DOHH2 (cell line): ENCODE results near the gene RASA3.

Experiments used
- H3F3A ChIP-seq: fragments of 200-600 bp; sonication (generic), shearing (Covaris generic); 2 replicates; pipeline ENCODE4 v1.6.0; 2016; ENCODE audit warnings: antibody characterized with exemption, mild to moderate bottlenecking; ENCODE audit not compliant: control insufficient read depth, insufficient read depth
- H3K27ac ChIP-seq: fragments of 200-600 bp; sonication (generic); 2 replicates; pipeline ENCODE4 v1.5.1; 2014; ENCODE audit warnings: low read depth, mild to moderate bottlenecking, low read length, moderate library complexity
- H3K27me3 ChIP-seq: fragments of 200-600 bp; sonication (generic); 2 replicates; pipeline ENCODE4 v1.6.1; 2014; ENCODE audit warnings: mild to moderate bottlenecking, low read length, mixed read lengths; ENCODE audit not compliant: control insufficient read depth
- H3K36me3 ChIP-seq: fragments of 200-600 bp; sonication (generic); 2 replicates; pipeline ENCODE4 v1.6.1; 2014; ENCODE audit warnings: mild to moderate bottlenecking, low read length, moderate library complexity, mixed read lengths; ENCODE audit not compliant: control insufficient read depth
- H3K4me1 ChIP-seq: fragments of 200-600 bp; sonication (generic); 2 replicates; pipeline ENCODE4 v1.6.1; 2014; ENCODE audit warnings: mild to moderate bottlenecking, low read length, mixed read lengths; ENCODE audit not compliant: control insufficient read depth
- H3K4me2 ChIP-seq: fragments of 200-600 bp; sonication (generic); 2 replicates; pipeline ENCODE4 v1.6.0; 2014; ENCODE audit warnings: mild to moderate bottlenecking, low read length, moderate library complexity
- H3K4me3 ChIP-seq: fragments of 200-600 bp; sonication (generic); 2 replicates; pipeline ENCODE4 v1.5.1; 2014; ENCODE audit warnings: mild to moderate bottlenecking, low read length, mixed read lengths
- H3K79me2 ChIP-seq: fragments of 200-600 bp; sonication (generic); 2 replicates; pipeline ENCODE4 v1.6.1; 2014; ENCODE audit warnings: mild to moderate bottlenecking, low read length, mixed read lengths; ENCODE audit not compliant: control insufficient read depth
- H3K9me2 ChIP-seq: fragments of 200-600 bp; sonication (generic); replicated peaks from 2 replicates; pipeline ENCODE4 v1.6.1; 2014; ENCODE audit warnings: mild to moderate bottlenecking, low read length, mixed read lengths; ENCODE audit not compliant: control insufficient read depth
- H3K9me3 ChIP-seq: fragments of 200-600 bp; sonication (generic); 2 replicates; pipeline ENCODE4 v1.6.1; 2014; ENCODE audit warnings: antibody characterized with exemption, low read length, mixed read lengths; ENCODE audit not compliant: control insufficient read depth, insufficient read depth
- H4K20me1 ChIP-seq: fragments of 200-600 bp; sonication (generic); 2 replicates; pipeline ENCODE4 v1.6.0; 2014; ENCODE audit warnings: low read depth, mild to moderate bottlenecking, antibody characterized with exemption, low read length, moderate library complexity; ENCODE audit not compliant: control insufficient read depth, insufficient read depth
- EZH2phosphoT487 ChIP-seq: fragments of 200-600 bp; sonication (generic); IDR thresholded peaks from 2 replicates; pipeline ENCODE4 v1.6.1; 2017; ENCODE audit warnings: borderline replicate concordance, mild to moderate bottlenecking, antibody characterized with exemption, low read length, moderate library complexity, mixed read lengths
- TF ChIP-seq, protein P1 (sequence below): fragments of 200-600 bp; sonication (generic); IDR thresholded peaks from one replicate; pipeline ENCODE4 v1.5.1; 2014; ENCODE audit warnings: antibody characterized with exemption, mild to moderate bottlenecking, low read depth, low read length; ENCODE audit not compliant: poor library complexity, severe bottlenecking

Gene RASA3

GRCh38 chr13:114033541-114034315 lies 98.7 kb downstream of the RASA3 start:
- no peaks in the 10 kb centered on the region for H3K36me3 ChIP-seq
- H3K4me1 ChIP-seq = no peaks in the 10 kb centered on the region
- H3K27ac ChIP-seq = no peak overlapping the region
- no peaks in the 10 kb centered on the region for H4K20me1 ChIP-seq
- no peaks in the 10 kb centered on the region for H3F3A ChIP-seq
- H3K79me2 ChIP-seq = no peaks in the 10 kb centered on the region
- no peak overlapping the region for H3K4me3 ChIP-seq
- peaks cover 8% of the 10 kb centered on the region; the same call in 1 of the 2 replicates for H3K9me3 ChIP-seq
- TF ChIP-seq, protein P1, sequence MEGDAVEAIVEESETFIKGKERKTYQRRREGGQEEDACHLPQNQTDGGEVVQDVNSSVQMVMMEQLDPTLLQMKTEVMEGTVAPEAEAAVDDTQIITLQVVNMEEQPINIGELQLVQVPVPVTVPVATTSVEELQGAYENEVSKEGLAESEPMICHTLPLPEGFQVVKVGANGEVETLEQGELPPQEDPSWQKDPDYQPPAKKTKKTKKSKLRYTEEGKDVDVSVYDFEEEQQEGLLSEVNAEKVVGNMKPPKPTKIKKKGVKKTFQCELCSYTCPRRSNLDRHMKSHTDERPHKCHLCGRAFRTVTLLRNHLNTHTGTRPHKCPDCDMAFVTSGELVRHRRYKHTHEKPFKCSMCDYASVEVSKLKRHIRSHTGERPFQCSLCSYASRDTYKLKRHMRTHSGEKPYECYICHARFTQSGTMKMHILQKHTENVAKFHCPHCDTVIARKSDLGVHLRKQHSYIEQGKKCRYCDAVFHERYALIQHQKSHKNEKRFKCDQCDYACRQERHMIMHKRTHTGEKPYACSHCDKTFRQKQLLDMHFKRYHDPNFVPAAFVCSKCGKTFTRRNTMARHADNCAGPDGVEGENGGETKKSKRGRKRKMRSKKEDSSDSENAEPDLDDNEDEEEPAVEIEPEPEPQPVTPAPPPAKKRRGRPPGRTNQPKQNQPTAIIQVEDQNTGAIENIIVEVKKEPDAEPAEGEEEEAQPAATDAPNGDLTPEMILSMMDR = no peak
- no peak for TF ChIP-seq EZH2phosphoT487
- H3K4me2 ChIP-seq = no peak overlapping the region
- no peaks in the 10 kb centered on the region for H3K9me2 ChIP-seq
- H3K27me3 ChIP-seq = no peaks in the 10 kb centered on the region

- Histone ChIP-seq H3K79me2 (no peaks in the 10 kb centered on the region), H3K9me3 (peaks cover 8% of the 10 kb centered on the region; the same call in 1 of the 2 replicates), H3K27me3 (no peaks in the 10 kb centered on the region), H3K4me2 (no peak overlapping the region), H3K9me2 (no peaks in the 10 kb centered on the region), H3K4me1 (peaks cover 11% of the 10 kb centered on the region), H3K4me3 (no peak overlapping the region), H3K36me3 (no peaks in the 10 kb centered on the region), H4K20me1 (no peaks in the 10 kb centered on the region), H3F3A (no peaks in the 10 kb centered on the region), H3K27ac (no peak overlapping the region)
- TF ChIP-seq, protein P1 = no peak
- TF ChIP-seq EZH2phosphoT487 = no peak
Measured at GRCh38 chr13:114032126-114032799, 100.2 kb downstream of the RASA3 start.

- TF ChIP-seq, protein P1 = no peak
- no peak for TF ChIP-seq EZH2phosphoT487
- Histone ChIP-seq H3K4me2 (no peak overlapping the region), H3K4me3 (no peak overlapping the region), H3K36me3 (no peaks in the 10 kb centered on the region), H3K27ac (no peak overlapping the region), H3K9me2 (no peaks in the 10 kb centered on the region), H3F3A (no peaks in the 10 kb centered on the region), H3K9me3 (peaks cover 8% of the 10 kb centered on the region; the same call in 1 of the 2 replicates), H3K27me3 (no peaks in the 10 kb centered on the region), H3K4me1 (peaks cover 17% of the 10 kb centered on the region), H4K20me1 (no peaks in the 10 kb centered on the region), H3K79me2 (no peaks in the 10 kb centered on the region)
Measured at GRCh38 chr13:114031631-114032030, 100.8 kb downstream of the RASA3 start.
